RPMI7951 (cell line): Measurements from ENCODE around the gene WASF3. TPM values are rescaled to one million over a fixed set of nuclear protein-coding genes. Genes with fewer than 3 reads are reported as not detected.

Experiments
- DNase-seq: peaks from one replicate; pipeline ENCODE4 v3.0.0-alpha.2; 2012; ENCODE audit warnings: low read depth
- total RNA-seq: library from RNA; depleted of rRNA; stranded (reverse); fragments of >200 nt; shearing (Covaris generic); gene quantifications from 2 replicates; pipeline ENCODE4 v1.2.3, GENCODE V29; 2014; rRNA removed

WASF3 gene, protein sequence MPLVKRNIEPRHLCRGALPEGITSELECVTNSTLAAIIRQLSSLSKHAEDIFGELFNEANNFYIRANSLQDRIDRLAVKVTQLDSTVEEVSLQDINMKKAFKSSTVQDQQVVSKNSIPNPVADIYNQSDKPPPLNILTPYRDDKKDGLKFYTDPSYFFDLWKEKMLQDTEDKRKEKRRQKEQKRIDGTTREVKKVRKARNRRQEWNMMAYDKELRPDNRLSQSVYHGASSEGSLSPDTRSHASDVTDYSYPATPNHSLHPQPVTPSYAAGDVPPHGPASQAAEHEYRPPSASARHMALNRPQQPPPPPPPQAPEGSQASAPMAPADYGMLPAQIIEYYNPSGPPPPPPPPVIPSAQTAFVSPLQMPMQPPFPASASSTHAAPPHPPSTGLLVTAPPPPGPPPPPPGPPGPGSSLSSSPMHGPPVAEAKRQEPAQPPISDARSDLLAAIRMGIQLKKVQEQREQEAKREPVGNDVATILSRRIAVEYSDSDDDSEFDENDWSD
- 5.2 and 6.1 TPM in 2 replicates for total RNA-seq

DNA sequence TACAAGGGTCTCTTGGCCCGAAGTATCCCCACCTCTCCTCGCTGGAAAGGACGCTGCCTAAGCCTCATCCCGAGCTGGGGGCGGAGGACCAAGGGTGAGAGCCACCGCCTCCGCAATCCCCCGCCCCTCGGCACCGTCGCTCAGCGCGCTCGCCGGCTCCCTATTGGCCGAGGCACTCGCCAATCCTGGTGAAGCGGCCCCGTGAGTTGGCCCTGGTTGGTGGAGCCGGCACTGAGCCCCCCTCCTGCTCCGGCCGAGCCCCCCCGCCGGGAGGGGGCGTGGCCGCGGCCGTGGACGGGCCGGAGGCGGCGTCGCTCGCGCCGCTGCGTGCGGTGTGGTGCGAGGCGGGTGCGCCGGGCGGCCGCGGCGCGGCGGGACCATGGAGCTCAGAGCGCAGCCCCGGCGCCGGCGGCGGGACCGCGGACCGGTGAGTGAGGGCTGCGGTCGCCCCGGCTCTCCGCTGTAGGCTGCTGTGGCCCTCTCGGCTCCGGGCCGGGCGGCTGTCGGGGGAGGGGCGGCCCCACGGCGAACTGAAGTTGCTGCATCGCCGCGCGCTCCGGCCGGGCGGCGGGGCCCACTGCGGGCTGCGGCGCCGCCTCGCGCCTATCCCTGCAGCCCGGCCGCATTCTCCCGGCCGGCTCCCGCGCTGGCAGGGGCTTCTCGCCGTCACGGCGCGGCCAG is at the start of gene WASF3:
Gene WASF3 (plus strand): TSS at position 291 of the 681 bp plus-strand sequence. CDS start 84,588 bp downstream, outside the sequence.
- peak; percentile 92 for DNase-seq

DNA sequence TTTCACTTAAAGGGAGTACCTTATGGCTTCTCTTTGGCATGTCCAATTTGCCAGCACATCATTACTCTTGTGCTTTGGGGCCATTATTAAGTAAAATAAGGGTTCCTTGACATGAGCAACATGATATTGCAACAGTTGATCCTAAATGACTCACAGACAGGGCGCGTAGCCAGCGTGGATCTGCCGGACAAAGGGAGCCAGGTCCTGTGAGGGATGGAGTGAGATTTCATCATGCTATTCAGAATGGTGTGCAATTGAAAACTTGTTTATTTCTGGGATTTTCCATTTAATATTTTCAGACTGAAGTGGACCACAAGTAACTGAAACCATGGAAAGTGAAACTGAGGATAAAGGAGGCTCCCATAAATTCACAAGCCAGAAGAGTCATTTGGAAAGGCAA is 48.6 kb upstream of the WASF3 start:
- peak; percentile 85 for DNase-seq

DNA sequence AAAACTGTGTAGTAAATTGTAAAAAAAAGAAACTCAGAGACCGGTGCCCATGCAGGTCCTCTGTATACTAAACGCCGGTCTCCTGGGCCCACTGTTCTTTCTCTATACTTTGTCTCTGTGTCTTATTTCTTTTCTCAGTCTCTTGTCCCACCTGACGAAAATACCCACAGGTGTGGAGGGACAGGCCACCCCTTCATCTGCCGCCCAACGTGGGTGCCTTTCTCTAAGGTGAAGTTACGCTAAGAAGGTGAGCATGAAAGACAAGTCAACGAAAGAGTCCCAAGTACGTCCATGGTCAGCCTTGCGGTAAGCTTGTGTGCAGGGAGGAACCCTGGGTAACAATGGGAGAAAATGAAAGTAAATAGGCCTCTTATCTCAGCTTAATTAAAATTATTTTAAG is 48.0 kb upstream of the WASF3 start:
- peak; percentile 13 for DNase-seq

DNA sequence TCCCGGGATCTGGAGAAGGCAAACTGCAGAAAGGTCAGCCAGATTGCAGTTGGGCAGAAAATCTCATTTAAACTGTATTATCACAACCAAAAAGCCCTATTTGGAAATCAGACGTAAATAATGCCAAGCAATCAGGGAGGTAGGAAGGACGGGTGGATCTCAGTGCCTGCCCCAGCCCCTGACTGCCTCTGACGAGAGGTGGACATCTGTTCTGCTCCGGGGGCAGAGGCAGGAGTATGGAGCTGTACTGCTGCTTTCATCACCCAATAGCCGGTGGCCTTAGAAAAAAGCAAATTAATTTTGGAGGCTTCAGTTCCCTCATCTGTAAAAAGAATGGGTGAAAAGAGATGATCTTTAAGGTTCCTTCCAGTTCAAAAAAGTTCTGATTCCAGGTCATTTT is 43.6 kb upstream of the WASF3 start:
- DNase-seq = no peak

DNA sequence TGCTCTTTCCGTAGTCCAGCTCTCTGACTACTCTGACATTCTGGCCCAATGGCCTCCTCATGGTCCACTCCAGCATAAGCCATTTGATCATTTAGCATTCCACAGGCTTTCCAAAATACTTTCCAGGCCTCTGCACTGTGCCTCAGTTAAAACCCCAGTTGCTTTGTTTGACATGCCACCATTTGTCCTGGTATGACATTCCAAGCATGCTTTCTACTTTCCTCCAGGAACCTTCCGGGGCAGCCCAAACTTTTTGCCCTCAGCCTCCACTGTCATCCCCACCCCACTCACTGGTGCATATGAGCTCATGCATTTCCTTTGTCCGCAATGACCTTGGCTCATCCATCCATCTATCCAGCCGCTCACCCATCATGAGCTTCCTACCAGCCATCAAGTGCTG is 41.8 kb upstream of the WASF3 start:
- no peak for DNase-seq

DNA sequence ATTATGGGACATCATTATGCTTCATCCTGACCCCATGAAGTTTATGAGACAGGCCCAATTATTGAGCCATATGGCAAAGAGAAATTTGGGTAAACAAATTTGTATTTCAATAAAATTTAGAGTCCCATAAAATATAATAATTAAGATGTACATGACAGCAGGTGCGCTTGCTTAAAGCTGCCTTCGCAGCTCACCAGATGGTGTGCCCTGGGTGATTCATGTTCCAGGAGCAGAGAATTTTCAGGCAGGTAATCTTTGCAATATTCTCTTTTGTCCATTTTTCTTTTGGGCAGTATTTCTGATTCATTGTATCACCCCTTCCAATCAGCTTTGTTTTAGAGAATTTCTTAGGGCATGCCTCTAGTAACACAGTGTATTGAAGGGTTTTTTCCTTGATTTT is 39.5 kb upstream of the WASF3 start:
- DNase-seq = no peak

DNA sequence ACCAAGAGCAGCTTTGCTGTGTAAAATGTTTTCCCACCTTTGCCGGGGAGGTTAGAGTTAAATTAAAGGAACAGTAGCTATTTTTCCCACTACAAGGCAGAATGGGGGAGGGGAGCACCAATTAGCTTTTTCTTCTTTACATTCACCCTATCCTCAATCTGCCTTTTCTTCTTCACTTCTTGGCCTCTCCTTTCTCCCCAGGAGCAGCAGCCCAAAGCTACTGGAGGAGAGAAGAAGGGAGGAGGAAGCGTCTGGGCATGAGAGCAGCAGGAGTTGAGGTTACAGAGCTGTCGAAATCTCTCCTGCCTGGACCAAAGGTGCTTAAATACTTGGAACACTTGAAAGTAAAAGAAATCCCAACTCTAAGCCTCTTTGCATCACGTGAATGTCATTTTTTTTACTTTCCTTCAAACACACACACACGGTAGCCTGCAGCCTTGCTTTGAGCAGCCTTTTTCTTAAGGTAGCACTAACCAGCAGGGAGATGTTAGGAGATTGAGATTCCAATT is 39.0 kb upstream of the WASF3 start:
- no peak for DNase-seq

DNA sequence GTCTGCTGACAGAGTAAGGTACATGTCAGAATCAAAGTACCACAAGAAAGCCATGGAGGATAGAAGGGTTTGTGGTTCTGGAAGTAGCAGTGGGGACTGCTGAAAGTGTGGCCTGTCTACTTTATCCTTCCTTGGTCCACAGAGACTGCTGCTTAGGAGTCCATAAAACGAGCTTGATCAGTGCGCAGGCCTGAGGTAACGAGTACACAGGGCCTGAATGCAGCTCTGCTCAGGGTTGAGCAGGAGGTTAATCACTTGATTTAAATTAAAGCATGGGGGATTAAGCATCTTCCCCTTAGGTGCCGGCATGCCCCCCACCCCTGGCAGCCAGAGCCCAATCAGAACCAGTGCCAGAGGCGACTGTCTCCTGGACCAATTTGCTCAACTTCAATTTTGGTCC is 34.9 kb upstream of the WASF3 start:
- no peak for DNase-seq

DNA sequence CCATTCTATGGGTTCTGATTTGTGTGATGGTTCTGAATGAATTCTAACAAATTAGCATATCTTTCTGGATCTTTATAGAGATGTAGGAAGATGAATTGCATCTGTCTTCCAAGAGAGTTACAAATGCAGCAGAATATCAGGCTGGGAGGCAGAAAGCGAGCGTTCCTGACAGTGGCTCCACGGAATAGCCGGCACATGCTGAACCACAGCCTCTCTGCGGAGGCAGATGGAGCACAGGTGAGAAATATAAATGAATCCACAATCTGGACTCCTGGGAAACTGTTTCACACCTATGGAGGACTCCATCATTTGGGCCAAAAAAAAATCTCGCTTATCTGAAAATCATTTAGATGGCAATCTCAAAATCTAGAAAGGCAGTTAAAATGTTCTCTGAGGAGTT is 34.5 kb upstream of the WASF3 start:
- DNase-seq = no peak

DNA sequence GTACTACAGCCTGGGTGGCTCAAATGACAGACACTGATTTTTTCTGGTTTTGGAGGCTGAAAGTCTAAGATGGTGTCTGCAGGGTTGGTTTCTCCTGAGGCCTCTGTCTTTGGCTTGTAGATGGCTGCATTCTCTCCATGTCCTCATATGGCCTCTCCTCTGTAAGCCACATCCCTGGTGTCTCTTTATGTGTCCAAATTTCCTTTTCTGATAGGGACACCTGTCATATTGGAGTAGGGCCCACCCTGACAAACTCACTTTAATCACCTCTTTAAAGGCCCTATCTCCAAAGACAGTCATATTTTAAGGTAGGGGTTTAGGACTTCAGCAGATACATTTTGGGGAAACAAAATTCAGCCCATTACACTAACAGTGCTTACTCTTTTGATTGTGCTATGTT is 32.0 kb upstream of the WASF3 start:
- no peak for DNase-seq

DNA sequence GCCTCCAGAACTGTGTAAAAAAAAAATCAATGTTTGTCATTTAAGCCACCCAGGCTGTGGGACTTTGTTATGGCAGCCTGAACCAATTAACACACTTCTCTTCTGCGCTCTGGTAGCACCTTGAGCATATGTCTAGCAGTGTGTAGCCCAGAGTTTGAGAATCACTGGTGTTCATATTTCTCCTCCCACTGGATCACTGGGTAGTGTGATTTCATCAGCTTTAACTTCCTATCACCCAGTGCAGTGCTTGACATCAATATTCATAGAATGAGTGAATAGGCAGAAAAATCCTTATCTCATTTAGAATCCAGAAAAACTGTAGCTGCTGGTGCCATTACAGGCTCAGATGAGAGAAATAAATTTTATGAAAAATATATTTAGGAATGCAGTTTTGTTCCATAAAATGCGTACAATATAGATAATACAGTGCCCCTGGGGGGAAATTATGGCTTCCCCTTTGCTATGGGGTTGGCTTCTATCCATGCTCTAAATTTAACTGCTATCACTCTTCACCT is 30.7 kb upstream of the WASF3 start:
- DNase-seq = no peak

DNA sequence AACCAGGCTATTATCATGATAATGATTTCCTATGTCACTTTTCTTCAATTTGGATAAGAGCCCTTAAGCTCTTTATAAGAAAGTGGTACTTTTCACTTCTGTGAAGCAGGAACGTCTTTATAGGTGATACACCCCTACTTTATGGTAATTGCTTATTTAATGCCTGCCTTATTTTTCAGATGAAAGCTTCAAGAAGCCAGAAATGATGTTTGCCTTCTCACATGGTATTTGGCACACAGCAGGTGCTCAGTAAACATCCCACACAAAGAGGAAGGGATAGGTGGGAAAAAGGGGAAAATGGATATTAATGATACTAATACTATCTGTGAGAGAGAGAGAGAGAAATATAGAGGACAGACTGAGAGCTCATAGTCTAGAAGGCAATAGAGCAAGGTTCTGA is 29.0 kb upstream of the WASF3 start:
- DNase-seq = no peak

DNA sequence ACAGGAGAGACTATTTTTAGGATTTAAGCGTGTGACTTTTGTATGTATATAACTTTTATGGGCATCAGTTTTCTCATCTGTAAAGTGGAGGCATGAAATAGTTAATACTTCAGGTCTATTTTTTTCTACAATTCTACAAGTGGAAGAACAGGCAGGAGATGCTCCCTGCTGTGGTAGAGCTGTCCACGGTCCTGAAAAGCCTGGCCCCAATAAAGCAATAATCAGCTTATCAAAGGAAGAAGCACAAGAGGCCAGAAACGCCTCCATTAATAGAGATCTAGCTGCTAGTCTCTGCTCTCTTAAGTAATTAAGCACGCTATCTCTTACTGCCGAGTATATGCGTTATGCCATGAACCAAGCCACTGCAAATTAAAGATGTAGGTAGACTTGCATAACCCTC is 28.0 kb upstream of the WASF3 start:
- DNase-seq = peak; percentile 48

DNA sequence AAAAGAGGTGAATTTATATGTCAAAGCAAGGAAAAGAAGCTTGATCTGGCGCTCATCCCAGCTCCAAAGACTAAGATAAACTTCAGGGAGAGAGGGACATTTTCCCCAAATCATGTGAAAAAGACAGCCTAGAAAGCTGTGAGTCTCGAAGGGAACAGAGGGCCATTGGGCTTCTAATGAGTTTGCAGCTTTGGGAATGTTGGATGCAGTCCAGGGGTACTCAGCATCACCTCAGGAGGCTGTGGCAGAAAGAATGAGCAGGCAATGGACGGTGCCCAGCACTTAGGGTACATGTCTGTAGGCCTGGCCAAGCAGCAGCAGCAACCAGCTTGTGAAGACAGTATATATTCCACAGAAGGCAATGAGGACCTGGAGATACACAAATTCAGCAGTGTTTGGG is 25.7 kb upstream of the WASF3 start:
- DNase-seq = no peak

DNA sequence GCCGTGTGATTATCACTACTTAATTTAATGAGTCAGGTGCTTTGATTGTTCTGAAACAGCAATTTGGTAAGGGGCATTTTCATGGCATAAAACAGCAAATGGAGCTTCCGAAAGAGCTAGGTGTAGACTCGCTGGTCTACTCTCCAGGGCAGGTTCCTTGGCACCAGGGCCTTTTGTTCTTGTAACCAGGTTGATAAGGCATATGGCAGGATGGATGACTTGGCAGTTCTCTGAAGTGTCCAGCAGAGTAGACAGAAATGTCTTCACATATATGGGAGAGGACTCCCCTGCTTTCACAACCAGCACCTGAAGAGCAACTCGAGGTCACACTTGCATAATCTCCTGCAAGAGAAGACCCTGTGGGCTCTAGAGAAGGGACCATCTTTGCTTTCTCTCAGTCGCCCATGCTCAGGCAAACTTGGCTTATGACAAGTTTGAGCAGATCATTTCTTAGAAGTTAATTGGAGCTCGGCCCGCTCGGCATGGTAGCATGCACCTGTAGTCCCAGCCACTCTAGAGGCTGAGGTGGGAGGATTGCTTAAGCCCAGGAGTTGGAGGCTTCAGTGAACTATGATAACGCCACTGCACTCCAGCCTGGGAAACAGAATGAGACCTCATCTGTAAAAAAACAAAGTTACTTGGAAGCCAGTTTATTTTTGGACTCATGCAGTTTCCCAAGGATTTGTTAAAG is 23.3 kb upstream of the WASF3 start:
- no peak for DNase-seq

DNA sequence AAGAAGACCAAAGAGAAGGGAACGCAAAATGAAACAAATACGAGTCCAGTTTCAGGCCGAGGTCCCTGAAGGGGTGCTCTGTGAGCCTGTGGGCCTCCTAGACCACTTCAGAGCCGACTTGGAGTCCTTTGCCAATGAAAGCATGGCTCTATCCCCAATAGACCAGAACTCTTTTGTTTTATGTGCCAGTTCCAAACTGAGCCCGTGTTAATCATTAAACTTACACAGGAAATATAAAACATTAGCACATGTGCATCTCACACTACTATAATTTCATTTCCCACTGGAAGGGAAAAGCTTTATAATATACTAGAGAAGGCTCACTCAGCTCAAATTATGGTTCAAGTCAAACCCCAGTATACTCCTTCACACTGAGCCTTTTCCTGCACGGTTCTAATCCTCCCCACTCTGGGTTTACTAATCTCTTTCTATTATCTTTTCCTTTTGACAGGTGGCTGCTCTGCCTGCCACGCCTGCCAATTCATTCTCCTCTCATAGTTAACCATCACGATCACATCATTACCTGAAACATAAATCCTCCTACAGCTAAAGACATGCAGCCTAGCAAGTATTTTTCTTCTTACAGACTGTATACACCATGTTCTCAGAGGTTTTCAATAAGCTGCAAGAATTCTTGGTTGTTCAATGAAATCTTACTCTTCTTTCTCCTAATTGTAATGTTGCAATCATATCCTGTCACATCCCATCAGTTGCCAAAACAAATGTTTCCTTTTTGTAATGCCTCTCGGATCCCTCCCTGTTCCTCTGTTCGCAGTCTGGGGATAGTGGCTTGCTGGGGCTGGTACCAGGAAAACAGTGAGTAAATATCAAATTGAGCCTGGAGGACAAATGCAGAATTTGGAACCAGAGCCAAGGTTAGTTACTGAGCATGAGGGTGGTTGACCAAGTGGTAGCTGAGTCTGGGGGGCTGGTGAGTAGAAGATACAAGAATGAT is 18.8 kb upstream of the WASF3 start:
- no peak for DNase-seq

DNA sequence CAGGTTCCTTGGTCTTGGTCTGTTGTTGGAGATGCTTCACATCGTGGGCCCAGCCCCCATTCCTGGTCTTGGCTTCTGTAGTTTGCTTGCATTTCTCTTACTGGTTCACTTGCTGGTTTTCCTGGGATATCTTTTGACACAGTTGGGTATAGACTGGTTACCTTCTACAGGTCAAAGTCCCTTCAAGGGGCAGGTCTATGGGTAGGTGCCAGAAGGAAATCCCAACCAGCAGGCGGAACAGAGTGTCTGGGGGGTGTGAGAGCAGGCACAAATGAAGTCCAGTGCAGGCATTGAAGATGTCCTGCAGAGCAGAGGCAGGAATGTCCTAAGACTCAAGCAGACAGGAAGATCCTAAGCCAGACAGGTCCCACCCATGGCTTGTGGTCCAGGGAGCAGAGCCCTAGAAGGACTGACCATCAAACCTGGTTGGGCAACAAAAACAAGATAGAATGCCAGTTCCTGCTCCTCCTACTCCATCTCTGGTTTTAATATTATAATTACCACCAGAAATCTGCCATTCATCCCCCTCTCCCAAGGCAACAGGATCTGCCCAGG is 17.7 kb upstream of the WASF3 start:
- no peak for DNase-seq

DNA sequence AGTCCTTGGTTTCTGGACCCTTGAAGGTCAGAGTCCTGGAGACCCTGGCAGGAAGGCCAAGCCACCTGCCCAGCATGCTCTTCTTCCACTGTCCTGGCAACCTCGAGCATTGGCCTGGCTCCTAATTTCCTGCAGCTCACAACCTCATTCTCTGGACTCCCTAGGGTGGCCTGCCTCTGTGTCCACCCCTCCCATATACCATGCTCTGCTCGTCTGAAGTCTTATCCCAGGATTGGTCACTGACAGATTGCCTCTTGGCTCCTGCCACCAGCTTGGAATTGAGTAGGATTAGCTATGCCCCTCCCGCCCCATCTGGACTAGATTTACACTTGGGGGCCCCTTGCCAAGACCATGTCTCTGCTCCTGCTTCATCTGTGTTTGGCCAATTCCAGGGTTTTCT is 17.1 kb upstream of the WASF3 start:
- DNase-seq = no peak

DNA sequence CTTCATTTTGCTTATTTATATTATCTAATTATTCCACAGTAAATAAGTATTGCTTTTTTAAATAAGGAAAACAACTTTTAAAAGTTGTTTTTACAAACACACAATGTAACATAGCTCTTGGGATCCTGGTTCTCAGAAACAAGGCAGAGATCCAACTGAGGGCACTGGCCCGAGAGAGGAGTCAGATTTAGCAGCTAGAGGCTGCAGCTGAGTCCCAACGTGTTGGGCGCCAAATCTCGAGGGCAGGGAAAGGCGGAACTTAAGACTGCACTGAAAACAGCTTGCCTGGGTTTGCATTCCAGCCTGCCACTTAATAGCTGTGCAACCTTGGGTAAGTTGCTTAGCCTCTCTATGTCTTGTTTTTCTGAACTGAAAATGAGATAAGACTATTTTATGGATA is 16.4 kb upstream of the WASF3 start:
- no peak for DNase-seq

DNA sequence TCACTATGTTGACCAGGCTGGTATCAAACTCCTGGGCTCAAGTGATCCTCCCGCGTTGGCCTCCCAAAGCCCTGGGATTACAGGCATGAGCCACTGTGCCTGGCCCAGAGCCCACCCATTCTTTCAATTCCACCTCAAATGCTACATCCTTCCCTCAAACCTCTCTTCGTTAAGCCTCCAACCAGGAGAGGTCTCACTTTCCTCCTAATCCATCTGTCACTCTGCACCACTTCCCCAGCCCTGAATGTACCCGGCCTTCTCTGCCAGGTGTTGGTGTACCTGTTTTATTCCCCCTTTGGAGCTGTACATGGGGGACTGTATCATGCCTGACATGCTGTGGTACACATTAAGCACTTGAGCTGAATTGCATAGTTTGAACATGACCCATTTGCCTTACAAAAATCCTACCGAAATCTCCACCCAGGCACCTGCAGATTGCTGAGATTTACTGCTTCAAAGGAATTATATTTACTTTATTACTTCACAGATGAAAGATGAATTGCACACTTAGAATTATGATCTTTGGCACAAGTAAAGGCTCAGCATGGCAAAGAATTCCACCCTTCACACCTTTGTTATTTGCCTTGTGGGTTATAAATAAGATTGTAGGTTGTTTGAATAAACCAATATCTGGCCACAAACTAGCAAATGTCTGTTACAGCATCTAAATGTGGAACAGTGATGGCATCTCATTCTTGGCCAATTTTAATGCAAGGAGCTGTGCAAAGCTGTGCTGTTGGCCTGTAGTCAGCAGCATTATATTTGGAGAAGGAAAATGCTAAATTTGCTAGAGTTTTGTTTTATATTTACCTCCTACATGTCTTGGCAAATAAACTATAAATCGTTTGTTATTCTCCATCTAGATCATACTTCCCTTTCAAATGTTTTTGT is 15.6 kb upstream of the WASF3 start:
- no peak for DNase-seq
